Vagina (tissue), 2 donors: ENCODE results near the gene BIVM. TPM values are rescaled to one million over a fixed set of nuclear protein-coding genes. Genes with fewer than 3 reads are reported as not detected.

ENCODE experiments used
- DNase-seq, 2 donors: peaks; one replicate each; pipeline ENCODE4 v3.0.0-alpha.2; 2017; ENCODE audit errors: extremely low spot score in 2 of 2
- H3K27ac ChIP-seq: fragments of 200-600 bp; sonication (generic); one replicate; pipeline ENCODE4 v1.5.1; 2019
- H3K27me3 ChIP-seq: fragments of 200-600 bp; sonication (generic); one replicate; pipeline ENCODE4 v1.5.1; 2019
- H3K36me3 ChIP-seq, 2 donors: fragments of 200-600 bp; sonication (generic); one replicate each; pipeline ENCODE4 v1.5.1; 2017 to 2019
- H3K4me1 ChIP-seq: fragments of 200-600 bp; sonication (generic); one replicate; pipeline ENCODE4 v1.5.1; 2019
- H3K4me3 ChIP-seq, 2 donors: fragments of 200-600 bp; sonication (generic); 1 replicate in 1 of 2; 2 replicates in 1 of 2; pipeline ENCODE4 v1.5.1; 2016 to 2019
- H3K9me3 ChIP-seq: fragments of 200-600 bp; sonication (generic); one replicate; pipeline ENCODE4 v1.5.1; 2019
- POLR2A ChIP-seq, 2 donors: fragments of 450-650 bp; IDR thresholded peaks; one replicate each; pipeline ENCODE4 v1.6.1; 2017; ENCODE audit warnings: antibody characterized with exemption in 2 of 2, mild to moderate bottlenecking in 2 of 2, moderate library complexity in 2 of 2
- POLR2AphosphoS5 ChIP-seq, 2 donors: sonication (generic); formaldehyde crosslinking; IDR thresholded peaks; one replicate each; pipeline ENCODE4 v1.9.0; 2017; ENCODE audit warnings: antibody characterized with exemption in 2 of 2, mild to moderate bottlenecking in 2 of 2, low read depth in 1 of 2; ENCODE audit not compliant: insufficient read depth in 1 of 2
- intact Hi-C: fragments of 100-400 bp; cut with DNase I; formaldehyde crosslinking; loops from one replicate; pipeline ENCODE4 v1.15.1; 2023
- total RNA-seq: library from RNA; depleted of rRNA; stranded (reverse); fragments of >200 nt; gene quantifications from one replicate; pipeline ENCODE4 v1.2.3, GENCODE V29; 2016
- TF ChIP-seq, protein P1 (sequence below), 3 experiments: fragments of 450-650 bp in 2 of 3; fragments of 200-600 bp in 1 of 3; sonication (generic) in 1 of 3; IDR thresholded peaks; one replicate each; pipeline ENCODE4 v1.5.1; 2017 to 2019; ENCODE audit warnings: antibody characterized with exemption in 3 of 3, mild to moderate bottlenecking in 2 of 3, moderate library complexity in 2 of 3

Gene BIVM
- total RNA-seq, 1 donor from 2014 or later = 12.3 TPM

DNA sequence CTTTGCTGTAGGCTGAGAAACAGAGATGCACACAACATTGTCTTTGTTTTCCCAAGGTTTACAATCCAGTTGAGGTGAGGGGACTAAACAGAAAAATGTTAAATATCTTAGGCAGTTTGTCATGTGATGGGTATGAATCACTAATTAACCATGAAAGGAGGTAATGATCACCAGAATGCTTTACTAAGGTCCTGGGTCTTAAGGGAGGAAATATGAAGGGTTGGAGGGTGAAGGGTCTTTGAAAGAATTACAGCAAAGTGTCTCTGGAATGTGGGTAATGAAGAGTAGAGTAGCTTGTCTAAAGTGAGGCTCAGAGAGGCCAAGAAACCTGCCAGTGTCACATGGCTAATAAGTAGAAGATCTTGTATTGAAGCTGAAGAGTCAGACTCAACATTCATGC, 19.0 kb downstream of the BIVM start:
- intact Hi-C loops = no loop called here
- no peaks in the 10 kb centered on the region for H3K9me3 ChIP-seq
- DNase-seq = no peak
- no peak for TF ChIP-seq POLR2A (IDR thresholded peaks at IDR 0.05)
- TF ChIP-seq POLR2AphosphoS5 (IDR thresholded peaks at IDR 0.05; ENCODE audit: insufficient read depth in 1 of 2, low read depth in 1 of 2) = no peak
- TF ChIP-seq, protein P1, sequence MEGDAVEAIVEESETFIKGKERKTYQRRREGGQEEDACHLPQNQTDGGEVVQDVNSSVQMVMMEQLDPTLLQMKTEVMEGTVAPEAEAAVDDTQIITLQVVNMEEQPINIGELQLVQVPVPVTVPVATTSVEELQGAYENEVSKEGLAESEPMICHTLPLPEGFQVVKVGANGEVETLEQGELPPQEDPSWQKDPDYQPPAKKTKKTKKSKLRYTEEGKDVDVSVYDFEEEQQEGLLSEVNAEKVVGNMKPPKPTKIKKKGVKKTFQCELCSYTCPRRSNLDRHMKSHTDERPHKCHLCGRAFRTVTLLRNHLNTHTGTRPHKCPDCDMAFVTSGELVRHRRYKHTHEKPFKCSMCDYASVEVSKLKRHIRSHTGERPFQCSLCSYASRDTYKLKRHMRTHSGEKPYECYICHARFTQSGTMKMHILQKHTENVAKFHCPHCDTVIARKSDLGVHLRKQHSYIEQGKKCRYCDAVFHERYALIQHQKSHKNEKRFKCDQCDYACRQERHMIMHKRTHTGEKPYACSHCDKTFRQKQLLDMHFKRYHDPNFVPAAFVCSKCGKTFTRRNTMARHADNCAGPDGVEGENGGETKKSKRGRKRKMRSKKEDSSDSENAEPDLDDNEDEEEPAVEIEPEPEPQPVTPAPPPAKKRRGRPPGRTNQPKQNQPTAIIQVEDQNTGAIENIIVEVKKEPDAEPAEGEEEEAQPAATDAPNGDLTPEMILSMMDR (IDR thresholded peaks at IDR 0.05) = no peak
- no peak overlapping the region for H3K4me3 ChIP-seq
- H3K36me3 ChIP-seq = peaks cover 0 to 30% of the 10 kb centered on the region in 2 donors
- H3K4me1 ChIP-seq = no peaks in the 10 kb centered on the region
- no peak overlapping the region for H3K27ac ChIP-seq
- no peaks in the 10 kb centered on the region for H3K27me3 ChIP-seq

DNA sequence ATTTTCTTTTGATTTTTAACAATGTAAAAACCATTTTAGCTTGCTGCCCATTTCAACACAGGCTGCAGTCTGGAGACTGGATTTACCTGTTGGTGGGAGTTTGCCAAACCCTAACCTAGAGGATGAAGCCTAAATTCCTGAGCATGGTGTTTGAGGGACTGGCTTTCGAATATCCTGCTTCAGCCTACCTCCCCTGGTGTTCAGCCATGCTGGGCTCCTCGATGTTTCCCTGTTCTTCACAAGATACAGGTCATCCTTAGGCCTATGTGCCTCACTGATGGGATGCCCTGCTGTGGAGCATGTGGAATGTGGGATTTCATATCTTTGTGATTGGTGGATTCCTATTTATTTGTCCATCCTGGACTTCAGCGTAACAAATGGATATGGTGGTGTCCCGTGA, 26.5 kb downstream of the BIVM start:
- DNase-seq = no peak
- peaks cover 0 to 29% of the 10 kb centered on the region in 2 donors for H3K36me3 ChIP-seq

DNA sequence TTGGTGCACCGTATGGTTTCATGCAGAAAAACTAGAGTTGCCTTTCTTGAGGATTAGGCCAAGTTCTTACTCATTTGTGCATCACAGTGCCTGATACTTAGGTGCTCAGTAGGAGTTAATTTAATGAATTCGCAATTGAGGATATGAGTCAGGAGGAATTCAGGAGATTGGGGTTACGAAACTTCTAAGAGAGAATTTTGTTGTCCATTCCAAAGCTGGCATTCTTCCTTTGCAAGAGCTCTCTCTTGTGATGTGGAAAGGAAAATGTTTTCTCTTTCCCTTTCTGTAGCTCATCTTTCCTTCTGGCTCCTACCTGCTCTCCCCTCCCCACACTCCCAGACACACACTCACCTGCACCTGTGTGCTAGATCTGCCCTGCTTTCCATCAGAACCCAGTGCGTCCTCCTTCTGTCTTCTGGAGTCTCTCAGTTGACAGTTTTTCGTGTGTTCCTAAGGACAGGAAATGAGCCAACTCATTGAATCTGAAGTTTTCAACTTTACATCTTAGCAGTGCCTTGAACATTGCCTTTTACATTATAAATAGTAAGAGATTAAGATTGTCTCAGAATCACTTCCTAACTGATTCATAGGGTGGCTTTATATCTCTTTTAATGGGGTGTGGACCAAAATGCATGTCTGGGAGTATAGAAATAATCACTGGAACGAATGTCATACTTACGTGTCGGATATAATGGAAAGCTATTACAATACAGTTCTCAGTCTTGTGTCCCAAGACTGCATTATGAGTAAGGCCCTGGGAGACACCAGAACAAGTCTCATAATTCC, 27.2 kb downstream of the BIVM start:
- H3K9me3 ChIP-seq = no peaks in the 10 kb centered on the region
- H3K4me1 ChIP-seq = no peaks in the 10 kb centered on the region
- no peak overlapping the region for H3K4me3 ChIP-seq
- no peaks in the 10 kb centered on the region for H3K27me3 ChIP-seq
- no peak overlapping the region for H3K27ac ChIP-seq
- DNase-seq = no peak
- peaks cover 0 to 29% of the 10 kb centered on the region in 2 donors for H3K36me3 ChIP-seq
- intact Hi-C loops = no loop called here
- TF ChIP-seq POLR2AphosphoS5 (IDR thresholded peaks at IDR 0.05; ENCODE audit: insufficient read depth in 1 of 2, low read depth in 1 of 2) (no peak), POLR2A (IDR thresholded peaks at IDR 0.05) (no peak)
- TF ChIP-seq, protein P1 (IDR thresholded peaks at IDR 0.05) = no peak

More for the DNA sequence above, 26.5 kb downstream of the BIVM start:
- Histone ChIP-seq H3K27ac (no peak overlapping the region), H3K27me3 (no peaks in the 10 kb centered on the region), H3K9me3 (no peaks in the 10 kb centered on the region), H3K4me1 (no peaks in the 10 kb centered on the region), H3K4me3 (no peak overlapping the region)
- TF ChIP-seq POLR2AphosphoS5 (IDR thresholded peaks at IDR 0.05; ENCODE audit: insufficient read depth in 1 of 2, low read depth in 1 of 2) (no peak), POLR2A (IDR thresholded peaks at IDR 0.05) (no peak)
- TF ChIP-seq, protein P1 (IDR thresholded peaks at IDR 0.05) = no peak
- intact Hi-C loops = no loop called here

DNA sequence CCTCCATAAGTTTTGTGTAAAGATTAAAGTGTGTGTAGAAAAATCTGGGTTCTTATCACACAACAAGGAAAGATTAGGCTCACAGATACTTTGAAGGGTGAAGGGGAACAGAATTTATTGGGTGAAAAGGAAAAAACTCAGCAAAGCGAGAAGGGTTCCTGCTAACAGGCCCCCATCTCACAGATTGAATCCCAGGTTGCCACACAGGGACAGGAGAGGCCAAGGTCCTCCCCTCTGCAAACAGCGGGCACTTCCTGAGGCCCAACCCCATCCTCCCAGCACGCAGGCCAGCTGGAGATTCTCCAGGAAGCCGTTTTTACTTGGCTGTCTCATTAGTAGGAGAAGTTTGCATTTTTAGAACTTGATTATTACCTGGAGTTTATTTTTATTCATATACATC, 31.7 kb downstream of the BIVM start:
- Histone ChIP-seq H3K36me3 (peaks cover 0 to 19% of the 10 kb centered on the region in 2 donors), H3K27ac (no peak overlapping the region), H3K27me3 (no peaks in the 10 kb centered on the region), H3K4me1 (no peaks in the 10 kb centered on the region), H3K4me3 (no peak overlapping the region), H3K9me3 (no peaks in the 10 kb centered on the region)
- intact Hi-C loops = no loop called here
- no peak for DNase-seq
- TF ChIP-seq, protein P1 (IDR thresholded peaks at IDR 0.05) = no peak
- TF ChIP-seq POLR2AphosphoS5 (IDR thresholded peaks at IDR 0.05; ENCODE audit: insufficient read depth in 1 of 2, low read depth in 1 of 2) = no peak
- no peak for TF ChIP-seq POLR2A (IDR thresholded peaks at IDR 0.05)

DNA sequence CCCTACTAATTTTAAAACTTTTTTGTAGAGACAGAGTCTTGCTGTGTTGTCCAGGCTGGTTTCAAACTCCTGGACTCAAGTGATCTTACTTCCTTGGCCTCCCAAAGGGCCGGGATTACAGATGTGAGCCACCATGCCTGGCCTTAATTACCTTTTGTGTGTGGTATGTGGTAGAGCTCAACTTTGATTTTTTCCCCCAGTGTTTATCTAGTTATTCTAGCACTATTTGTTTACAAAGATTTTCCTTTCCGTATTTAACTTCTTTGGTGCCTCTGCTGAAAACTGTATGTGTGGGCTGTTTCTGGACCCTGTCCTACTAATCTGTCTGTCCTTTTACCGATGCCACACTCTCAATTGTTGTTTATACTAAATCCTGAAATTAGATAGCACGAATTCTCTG, 37.6 kb downstream of the BIVM start:
- Histone ChIP-seq H3K4me1 (no peaks in the 10 kb centered on the region), H3K36me3 (peaks cover 0 to 18% of the 10 kb centered on the region in 2 donors), H3K4me3 (no peak overlapping the region), H3K9me3 (no peaks in the 10 kb centered on the region), H3K27ac (no peak overlapping the region), H3K27me3 (no peaks in the 10 kb centered on the region)
- no peak for DNase-seq
- intact Hi-C loops = no loop called here
- TF ChIP-seq POLR2A (IDR thresholded peaks at IDR 0.05) (no peak), POLR2AphosphoS5 (IDR thresholded peaks at IDR 0.05; ENCODE audit: insufficient read depth in 1 of 2, low read depth in 1 of 2) (no peak)
- TF ChIP-seq, protein P1 (IDR thresholded peaks at IDR 0.05) = no peak
